Measurements from ENCODE around the gene PTTG1IP.

PTTG1IP gene

GRCh38 chr21:44907966-44908895, 34.7 kb upstream of the PTTG1IP start:
- Histone ChIP-seq H3K4me1 (ENCODE audit: control insufficient read depth, insufficient read depth, low read length) (no peaks in the 10 kb centered on the region; the same call in 1 of the 2 replicates), H3K9me3 (ENCODE audit: control insufficient read depth, insufficient read depth, low read length) (no peaks in the 10 kb centered on the region), H3K9ac (ENCODE audit: low read depth, low read length) (no peak overlapping the region), H3K27ac (ENCODE audit: low read depth, low read length) (no peak overlapping the region), H3K36me3 (ENCODE audit: control insufficient read depth, insufficient read depth, low read length) (no peaks in the 10 kb centered on the region), H3K4me3 (ENCODE audit: low read depth, low read length) (no peak overlapping the region), H3K27me3 (ENCODE audit: control insufficient read depth, insufficient read depth, low read length) (no peaks in the 10 kb centered on the region)

GRCh38 chr21:44907225-44907965, 33.9 kb upstream of the PTTG1IP start:
- Histone ChIP-seq H3K27me3 (ENCODE audit: control insufficient read depth, insufficient read depth, low read length) (no peaks in the 10 kb centered on the region), H3K4me1 (ENCODE audit: control insufficient read depth, insufficient read depth, low read length) (no peaks in the 10 kb centered on the region; the same call in 1 of the 2 replicates), H3K4me3 (ENCODE audit: low read depth, low read length) (no peak overlapping the region), H3K27ac (ENCODE audit: low read depth, low read length) (no peak overlapping the region), H3K36me3 (ENCODE audit: control insufficient read depth, insufficient read depth, low read length) (no peaks in the 10 kb centered on the region), H3K9me3 (ENCODE audit: control insufficient read depth, insufficient read depth, low read length) (no peaks in the 10 kb centered on the region), H3K9ac (ENCODE audit: low read depth, low read length) (no peak overlapping the region)

- H3K27ac ChIP-seq (ENCODE audit: low read depth, low read length): no peak overlapping the region
- H3K36me3 ChIP-seq (ENCODE audit: control insufficient read depth, insufficient read depth, low read length): no peaks in the 10 kb centered on the region
- 0 out of 2 replicates have a peak, but pooled peaks cover 3% of the 10 kb centered on the region for H3K9me3 ChIP-seq (ENCODE audit: control insufficient read depth, insufficient read depth, low read length)
- H3K4me1 ChIP-seq (ENCODE audit: control insufficient read depth, insufficient read depth, low read length): no peaks in the 10 kb centered on the region; the same call in 1 of the 2 replicates
- no peak overlapping the region for H3K4me3 ChIP-seq (ENCODE audit: low read depth, low read length)
- no peaks in the 10 kb centered on the region for H3K27me3 ChIP-seq (ENCODE audit: control insufficient read depth, insufficient read depth, low read length)
- H3K9ac ChIP-seq (ENCODE audit: low read depth, low read length): no peak overlapping the region
Observed at GRCh38 chr21:44905728-44906090, 32.2 kb upstream of the PTTG1IP start.

GRCh38 chr21:44905016-44905727, 31.7 kb upstream of the PTTG1IP start:
- H3K4me1 ChIP-seq (ENCODE audit: control insufficient read depth, insufficient read depth, low read length): no peaks in the 10 kb centered on the region; the same call in 1 of the 2 replicates
- H3K27me3 ChIP-seq (ENCODE audit: control insufficient read depth, insufficient read depth, low read length): no peaks in the 10 kb centered on the region
- no peak overlapping the region for H3K4me3 ChIP-seq (ENCODE audit: low read depth, low read length)
- H3K9ac ChIP-seq (ENCODE audit: low read depth, low read length): no peak overlapping the region
- no peaks in the 10 kb centered on the region for H3K36me3 ChIP-seq (ENCODE audit: control insufficient read depth, insufficient read depth, low read length)
- H3K9me3 ChIP-seq (ENCODE audit: control insufficient read depth, insufficient read depth, low read length): 0 out of 2 replicates have a peak, but pooled peaks cover 3% of the 10 kb centered on the region
- no peak overlapping the region for H3K27ac ChIP-seq (ENCODE audit: low read depth, low read length)

GRCh38 chr21:44904141-44904923, 30.8 kb upstream of the PTTG1IP start:
- H3K4me1 ChIP-seq (ENCODE audit: control insufficient read depth, insufficient read depth, low read length): no peaks in the 10 kb centered on the region; the same call in 1 of the 2 replicates
- no peak overlapping the region for H3K4me3 ChIP-seq (ENCODE audit: low read depth, low read length)
- H3K27ac ChIP-seq (ENCODE audit: low read depth, low read length): no peak overlapping the region
- H3K9me3 ChIP-seq (ENCODE audit: control insufficient read depth, insufficient read depth, low read length): 0 out of 2 replicates have a peak, but pooled peaks cover 3% of the 10 kb centered on the region
- H3K27me3 ChIP-seq (ENCODE audit: control insufficient read depth, insufficient read depth, low read length): no peaks in the 10 kb centered on the region
- no peak overlapping the region for H3K9ac ChIP-seq (ENCODE audit: low read depth, low read length)
- H3K36me3 ChIP-seq (ENCODE audit: control insufficient read depth, insufficient read depth, low read length): no peaks in the 10 kb centered on the region

- no peaks in the 10 kb centered on the region; the same call in 1 of the 2 replicates for H3K4me1 ChIP-seq (ENCODE audit: control insufficient read depth, insufficient read depth, low read length)
- H3K9ac ChIP-seq (ENCODE audit: low read depth, low read length): no peak overlapping the region
- no peak overlapping the region for H3K27ac ChIP-seq (ENCODE audit: low read depth, low read length)
- no peaks in the 10 kb centered on the region for H3K36me3 ChIP-seq (ENCODE audit: control insufficient read depth, insufficient read depth, low read length)
- H3K27me3 ChIP-seq (ENCODE audit: control insufficient read depth, insufficient read depth, low read length): no peaks in the 10 kb centered on the region
- 0 out of 2 replicates have a peak, but pooled peaks cover 3% of the 10 kb centered on the region for H3K9me3 ChIP-seq (ENCODE audit: control insufficient read depth, insufficient read depth, low read length)
- no peak overlapping the region for H3K4me3 ChIP-seq (ENCODE audit: low read depth, low read length)
Observed at GRCh38 chr21:44903689-44904088, 30.2 kb upstream of the PTTG1IP start.

- Histone ChIP-seq H3K4me3 (ENCODE audit: low read depth, low read length) (no peak overlapping the region), H3K27ac (ENCODE audit: low read depth, low read length) (no peak overlapping the region), H3K36me3 (ENCODE audit: control insufficient read depth, insufficient read depth, low read length) (no peaks in the 10 kb centered on the region), H3K27me3 (ENCODE audit: control insufficient read depth, insufficient read depth, low read length) (no peaks in the 10 kb centered on the region), H3K4me1 (ENCODE audit: control insufficient read depth, insufficient read depth, low read length) (no peaks in the 10 kb centered on the region; the same call in 1 of the 2 replicates), H3K9me3 (ENCODE audit: control insufficient read depth, insufficient read depth, low read length) (0 out of 2 replicates have a peak, but pooled peaks cover 3% of the 10 kb centered on the region), H3K9ac (ENCODE audit: low read depth, low read length) (no peak overlapping the region)
Observed at GRCh38 chr21:44903050-44903685, 29.7 kb upstream of the PTTG1IP start.

- H3K4me3 ChIP-seq (ENCODE audit: low read depth, low read length): no peak overlapping the region
- no peak overlapping the region for H3K9ac ChIP-seq (ENCODE audit: low read depth, low read length)
- peaks cover 3% of the 10 kb centered on the region; the same call in 1 of the 2 replicates for H3K4me1 ChIP-seq (ENCODE audit: control insufficient read depth, insufficient read depth, low read length)
- H3K36me3 ChIP-seq (ENCODE audit: control insufficient read depth, insufficient read depth, low read length): no peaks in the 10 kb centered on the region
- no peaks in the 10 kb centered on the region for H3K27me3 ChIP-seq (ENCODE audit: control insufficient read depth, insufficient read depth, low read length)
- H3K9me3 ChIP-seq (ENCODE audit: control insufficient read depth, insufficient read depth, low read length): 0 out of 2 replicates have a peak, but pooled peaks cover 3% of the 10 kb centered on the region
- H3K27ac ChIP-seq (ENCODE audit: low read depth, low read length): no peak overlapping the region
Observed at GRCh38 chr21:44902268-44903049, 29.0 kb upstream of the PTTG1IP start.

GRCh38 chr21:44901391-44902074, 28.0 kb upstream of the PTTG1IP start:
- Histone ChIP-seq H3K27ac (ENCODE audit: low read depth, low read length) (no peak overlapping the region), H3K9ac (ENCODE audit: low read depth, low read length) (no peak overlapping the region), H3K27me3 (ENCODE audit: control insufficient read depth, insufficient read depth, low read length) (no peaks in the 10 kb centered on the region), H3K4me1 (ENCODE audit: control insufficient read depth, insufficient read depth, low read length) (peaks cover 5% of the 10 kb centered on the region; the same call in 1 of the 2 replicates), H3K4me3 (ENCODE audit: low read depth, low read length) (no peak overlapping the region), H3K36me3 (ENCODE audit: control insufficient read depth, insufficient read depth, low read length) (no peaks in the 10 kb centered on the region), H3K9me3 (ENCODE audit: control insufficient read depth, insufficient read depth, low read length) (0 out of 2 replicates have a peak, but pooled peaks cover 3% of the 10 kb centered on the region)

All from HUES48 (cell line).